GM10248 (cell line): Measurements from ENCODE around the gene BMP8B.

Experiments
- CTCF ChIA-PET: fragments of 300-600 bp; sonication (Branson Sonifier 250); formaldehyde crosslinking; extraction: SDS; loops from one replicate; lab custom pipeline; 2021; ENCODE audit warnings: antibody characterized with exemption; lab: Yijun Ruan, JAX
- POLR2A ChIA-PET: fragments of 350-650 bp; sonication (Branson Sonifier 250); formaldehyde crosslinking; extraction: SDS; loops from one replicate; lab custom pipeline; 2020; ENCODE audit warnings: antibody characterized with exemption; lab: Yijun Ruan, JAX
- DNase-seq: peaks from one replicate; pipeline ENCODE4 v3.0.0; 2012; ENCODE audit errors: extremely low spot score
- TF ChIP-seq, protein P1 (sequence below): IDR thresholded peaks from 2 replicates; pipeline ENCODE4 v1.5.1; 2012; ENCODE audit warnings: mild to moderate bottlenecking, low read depth; ENCODE audit errors: extremely low read depth, missing control alignments, control extremely low read depth

BMP8B gene

DNA sequence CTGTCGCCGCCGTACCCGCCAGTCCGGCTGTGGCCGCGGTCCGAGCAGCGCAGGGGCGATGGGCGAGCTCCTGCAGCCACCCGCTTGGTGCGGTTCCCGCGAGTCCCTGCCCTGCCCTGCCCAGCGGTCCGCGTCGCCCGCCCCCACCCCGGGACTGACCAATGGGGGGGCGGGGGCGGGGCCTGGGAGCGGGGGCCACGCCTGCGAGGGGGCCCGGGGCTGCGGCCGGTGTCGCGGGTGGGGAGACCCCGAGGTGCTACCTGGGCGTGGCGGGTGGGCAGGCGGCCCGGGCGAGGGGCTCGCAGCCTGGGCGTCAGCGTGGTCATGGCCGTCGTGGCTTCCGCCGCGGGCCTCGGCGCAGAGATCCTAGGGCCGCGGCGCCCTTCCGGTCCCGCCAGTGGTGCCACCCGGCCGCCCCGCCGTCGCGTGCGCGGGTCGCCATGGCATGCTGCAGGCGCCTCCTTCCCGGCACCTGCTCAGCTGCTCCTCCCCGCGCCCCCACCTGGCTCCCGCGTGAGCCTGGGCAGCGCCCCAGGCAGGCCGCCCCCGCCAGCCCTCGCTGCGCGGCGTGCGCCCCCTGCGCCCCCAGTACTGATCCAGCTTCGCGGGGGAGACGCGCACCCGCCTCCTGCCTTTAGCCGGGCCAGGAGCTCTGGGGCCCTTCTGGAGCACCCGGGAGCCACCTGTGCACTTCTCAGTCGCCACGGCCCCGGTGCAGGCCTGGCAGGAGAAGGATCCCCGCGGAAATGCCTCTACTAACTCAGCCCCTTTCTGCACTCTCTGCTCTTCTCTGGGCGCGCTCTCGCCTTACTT, at the start of gene BMP8B:
Gene BMP8B (minus strand): TSS at position 108 of the 813 bp plus-strand sequence. CDS start 380 bp downstream, outside the sequence.
- ChIA-PET POLR2A (interaction anchor here (0.7 kb wide), 1 partner anchor 52 kb away, joined by 4 read pairs; no protein-coding TSS in a partner anchor), CTCF (interaction anchor here (1.2 to 2.8 kb wide), 3 partner anchors 9 to 243 kb away, joined by 3 to 27 read pairs (median 5); no protein-coding TSS in a partner anchor)
- TF ChIP-seq, protein P1, sequence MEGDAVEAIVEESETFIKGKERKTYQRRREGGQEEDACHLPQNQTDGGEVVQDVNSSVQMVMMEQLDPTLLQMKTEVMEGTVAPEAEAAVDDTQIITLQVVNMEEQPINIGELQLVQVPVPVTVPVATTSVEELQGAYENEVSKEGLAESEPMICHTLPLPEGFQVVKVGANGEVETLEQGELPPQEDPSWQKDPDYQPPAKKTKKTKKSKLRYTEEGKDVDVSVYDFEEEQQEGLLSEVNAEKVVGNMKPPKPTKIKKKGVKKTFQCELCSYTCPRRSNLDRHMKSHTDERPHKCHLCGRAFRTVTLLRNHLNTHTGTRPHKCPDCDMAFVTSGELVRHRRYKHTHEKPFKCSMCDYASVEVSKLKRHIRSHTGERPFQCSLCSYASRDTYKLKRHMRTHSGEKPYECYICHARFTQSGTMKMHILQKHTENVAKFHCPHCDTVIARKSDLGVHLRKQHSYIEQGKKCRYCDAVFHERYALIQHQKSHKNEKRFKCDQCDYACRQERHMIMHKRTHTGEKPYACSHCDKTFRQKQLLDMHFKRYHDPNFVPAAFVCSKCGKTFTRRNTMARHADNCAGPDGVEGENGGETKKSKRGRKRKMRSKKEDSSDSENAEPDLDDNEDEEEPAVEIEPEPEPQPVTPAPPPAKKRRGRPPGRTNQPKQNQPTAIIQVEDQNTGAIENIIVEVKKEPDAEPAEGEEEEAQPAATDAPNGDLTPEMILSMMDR, result peak; percentile 11
- peak; percentile 84 for DNase-seq

- ChIA-PET POLR2A (interaction anchor here (0.6 kb wide), 1 partner anchor 809 kb away, joined by 3 read pairs; no protein-coding TSS in a partner anchor), CTCF (interaction anchor here (0.9 to 4.5 kb wide), 9 partner anchors 10 to 195 kb away, joined by 3 to 34 read pairs (median 4); no protein-coding TSS in a partner anchor)
- TF ChIP-seq, protein P1, result no peak
- no peak for DNase-seq
Observed at GRCh38 chr1:39836595-39837110, 48.0 kb upstream of the BMP8B start.

- no peak for DNase-seq
- CTCF ChIA-PET, result interaction anchor here (0.9 to 4.5 kb wide), 10 partner anchors 10 to 196 kb away, joined by 3 to 34 read pairs (median 4); no protein-coding TSS in a partner anchor
- TF ChIP-seq, protein P1, result no peak
- POLR2A ChIA-PET, result interaction anchor here (0.6 kb wide), 1 partner anchor 809 kb away, joined by 3 read pairs; no protein-coding TSS in a partner anchor
Observed at GRCh38 chr1:39835935-39836594, 47.4 kb upstream of the BMP8B start.

GRCh38 chr1:39835110-39835509, 46.4 kb upstream of the BMP8B start:
- TF ChIP-seq, protein P1, result no peak

DNA sequence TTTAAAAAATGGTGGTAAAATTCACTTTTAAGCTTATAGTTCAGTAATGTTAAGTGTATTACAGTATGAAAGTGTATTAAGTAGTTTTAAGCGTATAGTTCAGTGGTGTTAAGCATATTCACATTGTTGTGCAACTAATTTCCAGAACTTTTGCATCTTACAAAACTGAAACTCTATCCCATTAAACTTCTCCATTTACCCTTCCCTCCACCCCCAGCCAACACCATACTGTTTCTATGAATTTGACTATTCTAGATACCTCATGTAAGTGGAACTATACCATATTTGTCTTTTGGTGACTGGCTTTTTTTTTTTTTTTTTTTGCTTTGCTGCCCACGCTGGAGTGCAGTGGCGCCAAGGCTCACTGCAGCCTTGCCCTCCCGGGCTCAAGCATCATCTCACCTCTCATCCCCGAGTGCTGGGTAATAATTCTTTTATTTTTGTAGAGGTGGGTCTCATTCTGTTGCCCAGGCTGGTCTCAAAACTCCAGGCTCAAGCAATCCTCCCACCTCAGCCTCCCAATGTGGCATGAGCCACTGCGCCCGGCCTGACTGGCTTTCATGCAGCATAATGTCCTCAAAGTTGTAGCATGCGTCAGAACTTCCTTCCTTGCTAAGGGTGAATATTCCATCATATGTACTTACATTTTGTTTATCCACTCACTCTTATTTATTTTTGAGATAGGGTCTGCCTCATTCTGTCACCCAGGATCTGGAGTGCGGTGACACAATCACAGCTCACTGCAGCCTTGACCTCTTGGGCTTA, 45.1 kb upstream of the BMP8B start:
- ChIA-PET CTCF (interaction anchor here (1.5 to 2.5 kb wide), 4 partner anchors 8 to 140 kb away, joined by 4 to 9 read pairs (median 4); partner anchors contain the start of gene MYCL), POLR2A (no interaction called here)
- DNase-seq, result no peak
- TF ChIP-seq, protein P1, result no peak

More at GRCh38 chr1:39835110-39835509, 46.4 kb upstream of the BMP8B start:
- CTCF ChIA-PET, result interaction anchor here (1.4 to 4.5 kb wide), 2 partner anchors 15 to 197 kb away, joined by 3 to 34 read pairs; no protein-coding TSS in a partner anchor
- POLR2A ChIA-PET, result no interaction called here
- DNase-seq, result no peak

DNA sequence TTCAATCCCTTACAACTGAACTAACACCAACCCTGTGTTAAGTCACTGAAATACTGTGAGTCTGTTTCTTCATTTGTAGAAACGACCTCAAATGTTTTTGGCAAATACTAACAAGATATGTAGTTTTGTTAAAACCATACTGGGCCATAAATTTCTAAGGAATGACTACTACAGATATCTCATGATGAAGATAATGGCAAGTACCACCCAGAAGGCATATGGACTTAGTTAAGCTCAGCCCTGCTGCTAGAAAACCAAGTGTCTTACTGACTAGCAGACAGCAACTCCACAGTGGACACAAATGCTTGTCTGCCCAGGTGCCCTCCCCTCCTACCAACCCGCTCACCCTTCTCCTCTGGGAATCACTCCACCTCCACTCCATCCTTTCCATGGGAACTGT, 44.5 kb upstream of the BMP8B start:
- CTCF ChIA-PET, result interaction anchor here (1.5 to 2.5 kb wide), 4 partner anchors 8 to 141 kb away, joined by 4 to 9 read pairs (median 4); partner anchors contain the start of gene MYCL
- POLR2A ChIA-PET, result no interaction called here
- TF ChIP-seq, protein P1, result no peak
- DNase-seq, result no peak
